ENCODE data around the gene FAM199X. TPM values are rescaled to one million over a fixed set of nuclear protein-coding genes. Genes with fewer than 3 reads are reported as not detected.

The FAM199X gene
- total RNA-seq, 1 experiment from 2014 or later = 12.1 TPM

- no peaks in the 10 kb centered on the region for H3K9me3 ChIP-seq (ENCODE audit: control insufficient read depth, low read depth, low read length)
- no peak overlapping the region for H2BK120ac ChIP-seq (ENCODE audit: low read depth, low read length, poor library complexity, severe bottlenecking)
- H2BK5ac ChIP-seq (ENCODE audit: insufficient read length, low read length) = no peak overlapping the region
- no peak overlapping the region for H2AK5ac ChIP-seq (ENCODE audit: insufficient read length, low read length)
- H3K27ac ChIP-seq (ENCODE audit: insufficient read length, low read depth, low read length) = no peak overlapping the region
- no peaks in the 10 kb centered on the region for H3K79me2 ChIP-seq (ENCODE audit: insufficient read depth, low read length)
- H3K23ac ChIP-seq (ENCODE audit: insufficient read length, low read depth, low read length) = no peak overlapping the region
- H3K4me2 ChIP-seq (ENCODE audit: insufficient read depth, insufficient read length, low read length) = no peak overlapping the region
- peaks cover 0 to 34% of the 10 kb centered on the region in 2 experiments; a peak in 2 of 5 replicates for H3K9me3 Mint-ChIP-seq
- H3K27ac Mint-ChIP-seq = no peak overlapping the region
- H2BK12ac ChIP-seq (ENCODE audit: insufficient read length, low read depth, low read length) = no peak overlapping the region
- no peak overlapping the region for H4K91ac ChIP-seq (ENCODE audit: insufficient read length, low read depth, low read length)
- no peak for TF ChIP-seq CTCF (conservative IDR thresholded peaks at IDR 0.05)
- DNase-seq = no peak
- H4K20me1 ChIP-seq (ENCODE audit: control insufficient read depth, insufficient read depth, insufficient read length) = no peaks in the 10 kb centered on the region
- H3K14ac ChIP-seq (ENCODE audit: insufficient read depth, low read length) = no peak overlapping the region
- H3K9ac ChIP-seq (ENCODE audit: extremely low read depth, insufficient read length, low read length) = no peak overlapping the region
- no peak overlapping the region for H4K5ac ChIP-seq (ENCODE audit: insufficient read length, low read depth, low read length)
- no peak overlapping the region for H3T11ph ChIP-seq (ENCODE audit: low read length)
- no peaks in the 10 kb centered on the region for H3K27me3 ChIP-seq (ENCODE audit: insufficient read depth, low read length)
- peaks cover 0 to 2% (median 0%) of the 10 kb centered on the region in 3 experiments; a peak in 2 of 7 replicates for H3K36me3 Mint-ChIP-seq (ENCODE audit: insufficient read depth in 1 of 3, low read depth in 3 of 3)
- H3K4me1 ChIP-seq (ENCODE audit: insufficient read depth, low read length) = no peaks in the 10 kb centered on the region
- no peak overlapping the region for H2AFZ ChIP-seq (ENCODE audit: low read length)
- H3K4me1 Mint-ChIP-seq = no peaks in the 10 kb centered on the region
- no CpG with 5 or more reads among the region's 1 CpG for WGBS (ENCODE audit: extremely low coverage, insufficient read length, low lambda C conversion rate)
- H3K56ac ChIP-seq (ENCODE audit: insufficient read length, low read depth, low read length) = no peak overlapping the region
- H3K79me1 ChIP-seq (ENCODE audit: insufficient read depth, low read depth, low read length, poor library complexity, severe bottlenecking) = no peaks in the 10 kb centered on the region
- H3K18ac ChIP-seq (ENCODE audit: insufficient read length, low read depth, low read length) = no peak overlapping the region
- H4K8ac ChIP-seq (replicated peaks; ENCODE audit: insufficient read length, low read depth, low read length) = no peak overlapping the region
- H2BK20ac ChIP-seq (ENCODE audit: low read depth, low read length, poor library complexity, severe bottlenecking) = no peak overlapping the region
- no peaks in the 10 kb centered on the region for H3K23me2 ChIP-seq (ENCODE audit: insufficient read length, low read depth, low read length, poor library complexity, severe bottlenecking)
- no peak overlapping the region for H3K4ac ChIP-seq (ENCODE audit: low read depth, low read length)
- H2BK15ac ChIP-seq (ENCODE audit: low read depth, low read length) = no peak overlapping the region
- peaks cover 2% of the 10 kb centered on the region for H3K27me3 Mint-ChIP-seq (ENCODE audit: low read depth)
- H3K4me3 Mint-ChIP-seq = no peak overlapping the region
Measured at GRCh38 chrX:104151037-104151436, 15.2 kb upstream of the FAM199X start.

Data from H9 (cell line).